Occipital lobe (tissue), 2 donors: Measurements from ENCODE around the gene RTTN. TPM values are rescaled to one million over a fixed set of nuclear protein-coding genes. Genes with fewer than 3 reads are reported as not detected.

Experiments used
- DNase-seq: peaks from one replicate; lab custom pipeline; 2025; lab: John Stamatoyannopoulos, UW
- total RNA-seq: library from RNA; depleted of rRNA; stranded (reverse); fragments of >200 nt; gene quantifications from one replicate; pipeline ENCODE4 v1.2.3, GENCODE V29; 2014

The RTTN gene
- total RNA-seq, 1 donor from 2014 or later, result 53.5 TPM

- no peak for DNase-seq
Observed at GRCh38 chr18:70029163-70029562, 176.3 kb downstream of the RTTN start.

- no peak for DNase-seq
Observed at GRCh38 chr18:70028734-70029133, 176.8 kb downstream of the RTTN start.

- no peak for DNase-seq
Observed at GRCh38 chr18:70028084-70028483, 177.4 kb downstream of the RTTN start.

GRCh38 chr18:70025580-70025979 is 179.9 kb downstream of the RTTN start:
- no peak for DNase-seq

GRCh38 chr18:70024829-70025228 is 180.7 kb downstream of the RTTN start:
- no peak for DNase-seq

- DNase-seq, result no peak
Observed at GRCh38 chr18:70024093-70024492, 181.4 kb downstream of the RTTN start.

GRCh38 chr18:70022636-70023035 is 182.9 kb downstream of the RTTN start:
- DNase-seq, result no peak

- DNase-seq, result no peak
Observed at GRCh38 chr18:70021498-70021897, 184.0 kb downstream of the RTTN start.

- no peak for DNase-seq
Observed at GRCh38 chr18:70021043-70021442, 184.4 kb downstream of the RTTN start.

- no peak for DNase-seq
Observed at GRCh38 chr18:70019991-70020390, 185.5 kb downstream of the RTTN start.

- DNase-seq, result no peak
Observed at GRCh38 chr18:70019136-70019535, 186.4 kb downstream of the RTTN start.

- no peak for DNase-seq
Observed at GRCh38 chr18:70015127-70015526, 190.4 kb downstream of the RTTN start.

GRCh38 chr18:70005580-70005979 is 199.9 kb downstream of the RTTN start:
- no peak for DNase-seq

- DNase-seq, result no peak
Observed at GRCh38 chr18:70004696-70005095, 200.8 kb downstream of the RTTN start.

- DNase-seq, result no peak
Observed at GRCh38 chr18:69999656-70000055, 205.8 kb downstream of the RTTN start.

- no peak for DNase-seq
Observed at GRCh38 chr18:69998523-69998987, 206.9 kb downstream of the RTTN start.

- DNase-seq, result no peak
Observed at GRCh38 chr18:69996951-69997798, 208.3 kb downstream of the RTTN start.

- no peak for DNase-seq
Observed at GRCh38 chr18:69996417-69996816, 209.1 kb downstream of the RTTN start.

GRCh38 chr18:69995774-69996173 is 209.7 kb downstream of the RTTN start:
- no peak for DNase-seq

GRCh38 chr18:69992776-69993175 is 212.7 kb downstream of the RTTN start:
- no peak for DNase-seq

- no peak for DNase-seq
Observed at GRCh38 chr18:69987870-69988269, 217.6 kb downstream of the RTTN start.

- DNase-seq, result no peak
Observed at GRCh38 chr18:69985239-69985638, 220.2 kb downstream of the RTTN start.

- DNase-seq, result no peak
Observed at GRCh38 chr18:69982417-69982816, 223.1 kb downstream of the RTTN start.
